B cell (primary cell): Measurements from ENCODE around the gene BIK.

Experiments
- CTCF ChIP-seq: fragments of 200-600 bp; IDR thresholded peaks from one replicate; pipeline ENCODE4 v1.8.0; 2022; ENCODE audit warnings: antibody characterized with exemption, mild to moderate bottlenecking
- EZH2 ChIP-seq: IDR thresholded peaks from 2 replicates; pipeline ENCODE4 v1.6.1; 2012; ENCODE audit warnings: borderline replicate concordance, low read depth, mild to moderate bottlenecking, moderate library complexity, low read length; ENCODE audit not compliant: insufficient read depth, poor library complexity, severe bottlenecking

GRCh38 chr22:43156413-43156812 is 45.9 kb downstream of the BIK start:
- no peak for TF ChIP-seq CTCF
- TF ChIP-seq EZH2: no peak
